Activated CD4-positive, alpha-beta T cell treated with anti-CD3 and anti-CD28 coated beads, Interleukin-2, amount 50 U/mL, for 4 hours (primary cell): ENCODE results near the gene NRL.
A peak's percentile ranks its signal among the peaks of the same experiment; 100 is the strongest.
"Not testable (repeated sequence)": the region's sequence is repeated elsewhere in the genome, so short reads cannot be mapped to it uniquely, and the experiment has no call there.

ENCODE experiments used
- DNase-seq, 2 experiments: peaks; one replicate each; pipeline ENCODE4 v3.0.0-alpha.2; 2020

The NRL gene

GRCh38 chr14:24051789-24052655 is 62.7 kb downstream of the NRL start, which contains the start of gene CARMIL3:
Gene CARMIL3 (plus strand): TSS chr14:24052009. CDS start chr14:24052154, 145 bp downstream.
- peak; percentile 39 to 40 for DNase-seq

GRCh38 chr14:24051176-24051788 is 63.5 kb downstream of the NRL start:
- DNase-seq, result no peak

GRCh38 chr14:24050753-24051152 is 64.0 kb downstream of the NRL start:
- not testable (repeated sequence) for DNase-seq

GRCh38 chr14:24049002-24049401 is 65.7 kb downstream of the NRL start:
- DNase-seq, result not testable (repeated sequence)

GRCh38 chr14:24042746-24043145 is 72.0 kb downstream of the NRL start:
- DNase-seq, result no peak

GRCh38 chr14:24040692-24041091 is 74.1 kb downstream of the NRL start:
- no peak for DNase-seq

- no peak for DNase-seq
These were observed 76.1 kb downstream of the NRL start for GRCh38 chr14:24038686-24039085.

GRCh38 chr14:24037658-24038037 is 77.1 kb downstream of the NRL start:
- DNase-seq, result no peak

- not testable (repeated sequence) for DNase-seq
These were observed 77.6 kb downstream of the NRL start for GRCh38 chr14:24036963-24037657.

- peak; percentile 56 to 58 for DNase-seq
These were observed 78.4 kb downstream of the NRL start for GRCh38 chr14:24036169-24036962.

- DNase-seq, result not testable (repeated sequence)
These were observed 79.0 kb downstream of the NRL start for GRCh38 chr14:24035769-24036168.

- no peak for DNase-seq
These were observed 81.9 kb downstream of the NRL start for GRCh38 chr14:24032727-24033418.

GRCh38 chr14:24031331-24031730 is 83.4 kb downstream of the NRL start:
- DNase-seq, result not testable (repeated sequence)

- not testable (repeated sequence) for DNase-seq
These were observed 85.1 kb downstream of the NRL start for GRCh38 chr14:24029687-24030086.
